ENCODE measurements around the gene MUC5B. TPM values are rescaled to one million over a fixed set of nuclear protein-coding genes. Genes with fewer than 3 reads are reported as not detected.

Gene MUC5B
- total RNA-seq, 1 experiment from 2014 or later = 1.6 TPM

DNA sequence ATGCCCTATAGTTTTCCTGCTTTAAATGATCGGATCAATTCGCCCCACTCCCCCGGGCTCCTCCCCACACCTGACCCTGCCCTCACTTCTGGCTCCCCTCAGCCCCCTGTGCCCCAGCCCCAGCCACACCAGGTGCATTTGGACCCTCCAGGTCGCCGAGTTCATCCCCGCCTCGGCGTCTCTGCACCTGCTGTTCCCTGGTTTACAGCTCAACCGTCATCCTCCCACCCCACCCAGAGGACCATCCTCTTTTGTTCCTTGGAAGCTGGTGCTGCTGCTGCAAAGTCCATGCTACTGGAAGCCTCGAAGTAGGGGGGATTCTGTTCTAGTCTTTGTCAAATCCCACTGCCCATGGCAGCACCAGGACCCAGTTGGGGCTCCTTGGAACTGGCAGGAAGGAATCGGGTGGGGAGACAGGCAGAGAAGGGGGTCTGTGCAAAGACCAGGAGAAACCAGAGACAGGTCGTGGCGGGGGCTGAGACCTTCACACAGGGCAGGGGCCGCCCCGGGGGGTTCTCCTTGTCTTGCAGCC, 4.5 kb upstream of the MUC5B start:
- H3K4me3 Mint-ChIP-seq = no peak overlapping the region
- peaks cover 27% of the 10 kb centered on the region for H3K9me3 Mint-ChIP-seq
- TF ChIP-seq ATF1 (CRISPR knock-in tag; IDR thresholded peaks at IDR 0.05) (no peak), ZNF423 (CRISPR knock-in tag; IDR thresholded peaks at IDR 0.05) (no peak)
- CTCF ChIA-PET = no interaction called here
- H3K27me3 Mint-ChIP-seq (ENCODE audit: low read depth) = peaks cover 29% of the 10 kb centered on the region
- DNase-seq (ENCODE audit: low spot score) (no peak), ATAC-seq (no peak)
- H3K4me1 Mint-ChIP-seq = no peaks in the 10 kb centered on the region
- POLR2A ChIA-PET = no interaction called here
- no peaks in the 10 kb centered on the region for H3K36me3 Mint-ChIP-seq
- H3K27ac Mint-ChIP-seq = no peak overlapping the region

DNA sequence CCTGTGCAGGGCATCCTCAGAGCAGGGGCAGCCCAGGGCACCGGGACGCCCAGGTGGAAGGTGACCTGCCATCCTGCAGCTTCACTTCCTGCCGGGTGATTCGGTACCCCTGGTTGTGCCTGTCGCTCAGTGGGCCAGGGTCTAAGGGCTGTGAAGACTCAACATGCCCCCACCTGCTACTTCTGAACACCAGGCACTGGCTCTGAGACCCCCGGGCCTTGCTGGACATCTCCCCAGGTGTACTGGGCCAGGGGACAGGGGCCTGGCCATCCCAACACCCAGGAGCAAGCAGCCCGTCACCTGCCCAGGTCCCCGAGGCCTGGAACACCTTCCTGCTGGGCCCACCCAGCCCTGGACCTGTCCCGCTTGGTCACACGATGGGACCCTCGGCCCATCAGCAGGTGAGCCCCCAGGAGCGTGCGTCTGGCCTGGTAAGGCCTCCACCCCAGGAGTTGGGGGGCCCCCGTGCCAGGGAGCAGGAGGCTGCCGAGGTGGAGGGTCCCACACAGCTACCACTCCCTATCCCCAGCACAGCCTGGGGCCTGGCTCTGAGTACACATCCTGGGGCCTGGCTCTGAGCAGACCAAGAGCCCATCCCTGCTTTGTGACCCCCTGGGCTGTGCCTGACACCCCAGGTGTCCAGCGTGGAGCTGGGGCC, 3.9 kb upstream of the MUC5B start:
- Mint-ChIP-seq H3K4me3 (no peak overlapping the region), H3K9me3 (peaks cover 21% of the 10 kb centered on the region), H3K36me3 (no peaks in the 10 kb centered on the region), H3K4me1 (no peaks in the 10 kb centered on the region), H3K27me3 (ENCODE audit: low read depth) (peaks cover 29% of the 10 kb centered on the region), H3K27ac (no peak overlapping the region)
- DNase-seq (ENCODE audit: low spot score) (no peak), ATAC-seq (no peak)
- CTCF ChIA-PET = no interaction called here
- TF ChIP-seq FOXP1 (CRISPR knock-in tag; IDR thresholded peaks at IDR 0.05; ENCODE audit: borderline replicate concordance) = no peak
- TF ChIP-seq, protein P1, sequence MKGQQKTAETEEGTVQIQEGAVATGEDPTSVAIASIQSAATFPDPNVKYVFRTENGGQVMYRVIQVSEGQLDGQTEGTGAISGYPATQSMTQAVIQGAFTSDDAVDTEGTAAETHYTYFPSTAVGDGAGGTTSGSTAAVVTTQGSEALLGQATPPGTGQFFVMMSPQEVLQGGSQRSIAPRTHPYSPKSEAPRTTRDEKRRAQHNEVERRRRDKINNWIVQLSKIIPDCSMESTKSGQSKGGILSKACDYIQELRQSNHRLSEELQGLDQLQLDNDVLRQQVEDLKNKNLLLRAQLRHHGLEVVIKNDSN (CRISPR knock-in tag; IDR thresholded peaks at IDR 0.05) = no peak
- TF ChIP-seq FOXJ3 (CRISPR knock-in tag; IDR thresholded peaks at IDR 0.05; ENCODE audit: borderline replicate concordance) = no peak
- POLR2A ChIA-PET = no interaction called here

DNA sequence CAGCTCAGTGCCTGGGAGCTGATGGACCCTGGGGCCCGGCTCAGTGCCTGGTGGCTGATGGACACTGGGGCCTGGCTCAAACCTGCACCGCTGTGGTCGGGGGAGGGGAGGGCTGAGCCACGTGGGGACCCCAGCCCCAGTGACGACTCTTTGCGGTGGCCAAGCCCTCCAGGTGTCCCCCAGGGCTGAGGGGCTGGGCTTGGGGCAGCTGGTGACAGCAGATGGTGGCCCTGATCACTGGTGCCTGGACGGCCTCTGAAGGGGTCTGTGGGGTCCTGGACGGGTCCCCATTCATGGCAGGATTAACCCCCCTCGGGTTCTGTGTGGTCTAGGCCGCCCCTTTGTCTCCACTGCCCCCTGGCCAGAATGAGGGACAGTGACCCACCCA, 3.4 kb upstream of the MUC5B start:
- no peak overlapping the region for H3K27ac Mint-ChIP-seq
- peaks cover 3% of the 10 kb centered on the region for H3K4me1 Mint-ChIP-seq
- DNase-seq (ENCODE audit: low spot score) = no peak
- H3K9me3 Mint-ChIP-seq = peaks cover 17% of the 10 kb centered on the region
- ChIA-PET CTCF (no interaction called here), POLR2A (no interaction called here)
- H3K36me3 Mint-ChIP-seq = no peaks in the 10 kb centered on the region
- TF ChIP-seq JAZF1 (CRISPR knock-in tag; IDR thresholded peaks at IDR 0.05) (no peak), SMAD4 (CRISPR knock-in tag; IDR thresholded peaks at IDR 0.05) (no peak), TEAD1 (CRISPR knock-in tag; IDR thresholded peaks at IDR 0.05) (no peak), ZNF671 (CRISPR knock-in tag; IDR thresholded peaks at IDR 0.05) (no peak), SP1 (CRISPR knock-in tag; conservative IDR thresholded peaks at IDR 0.05) (no peak), SMAD3 (CRISPR knock-in tag; IDR thresholded peaks at IDR 0.05; ENCODE audit: borderline replicate concordance) (no peak), TP53 (CRISPR knock-in tag; IDR thresholded peaks at IDR 0.05) (no peak), NFATC4 (CRISPR knock-in tag; IDR thresholded peaks at IDR 0.05) (no peak), ZNF396 (CRISPR knock-in tag; IDR thresholded peaks at IDR 0.05; ENCODE audit: borderline replicate concordance) (no peak), RORB (CRISPR knock-in tag; IDR thresholded peaks at IDR 0.05) (no peak)
- TF ChIP-seq, protein P2, sequence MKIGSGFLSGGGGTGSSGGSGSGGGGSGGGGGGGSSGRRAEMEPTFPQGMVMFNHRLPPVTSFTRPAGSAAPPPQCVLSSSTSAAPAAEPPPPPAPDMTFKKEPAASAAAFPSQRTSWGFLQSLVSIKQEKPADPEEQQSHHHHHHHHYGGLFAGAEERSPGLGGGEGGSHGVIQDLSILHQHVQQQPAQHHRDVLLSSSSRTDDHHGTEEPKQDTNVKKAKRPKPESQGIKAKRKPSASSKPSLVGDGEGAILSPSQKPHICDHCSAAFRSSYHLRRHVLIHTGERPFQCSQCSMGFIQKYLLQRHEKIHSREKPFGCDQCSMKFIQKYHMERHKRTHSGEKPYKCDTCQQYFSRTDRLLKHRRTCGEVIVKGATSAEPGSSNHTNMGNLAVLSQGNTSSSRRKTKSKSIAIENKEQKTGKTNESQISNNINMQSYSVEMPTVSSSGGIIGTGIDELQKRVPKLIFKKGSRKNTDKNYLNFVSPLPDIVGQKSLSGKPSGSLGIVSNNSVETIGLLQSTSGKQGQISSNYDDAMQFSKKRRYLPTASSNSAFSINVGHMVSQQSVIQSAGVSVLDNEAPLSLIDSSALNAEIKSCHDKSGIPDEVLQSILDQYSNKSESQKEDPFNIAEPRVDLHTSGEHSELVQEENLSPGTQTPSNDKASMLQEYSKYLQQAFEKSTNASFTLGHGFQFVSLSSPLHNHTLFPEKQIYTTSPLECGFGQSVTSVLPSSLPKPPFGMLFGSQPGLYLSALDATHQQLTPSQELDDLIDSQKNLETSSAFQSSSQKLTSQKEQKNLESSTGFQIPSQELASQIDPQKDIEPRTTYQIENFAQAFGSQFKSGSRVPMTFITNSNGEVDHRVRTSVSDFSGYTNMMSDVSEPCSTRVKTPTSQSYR (CRISPR knock-in tag; IDR thresholded peaks at IDR 0.05) = no peak
- TF ChIP-seq, protein P3, sequence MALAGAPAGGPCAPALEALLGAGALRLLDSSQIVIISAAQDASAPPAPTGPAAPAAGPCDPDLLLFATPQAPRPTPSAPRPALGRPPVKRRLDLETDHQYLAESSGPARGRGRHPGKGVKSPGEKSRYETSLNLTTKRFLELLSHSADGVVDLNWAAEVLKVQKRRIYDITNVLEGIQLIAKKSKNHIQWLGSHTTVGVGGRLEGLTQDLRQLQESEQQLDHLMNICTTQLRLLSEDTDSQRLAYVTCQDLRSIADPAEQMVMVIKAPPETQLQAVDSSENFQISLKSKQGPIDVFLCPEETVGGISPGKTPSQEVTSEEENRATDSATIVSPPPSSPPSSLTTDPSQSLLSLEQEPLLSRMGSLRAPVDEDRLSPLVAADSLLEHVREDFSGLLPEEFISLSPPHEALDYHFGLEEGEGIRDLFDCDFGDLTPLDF (CRISPR knock-in tag; IDR thresholded peaks at IDR 0.05) = no peak
- TF ChIP-seq, protein P4, sequence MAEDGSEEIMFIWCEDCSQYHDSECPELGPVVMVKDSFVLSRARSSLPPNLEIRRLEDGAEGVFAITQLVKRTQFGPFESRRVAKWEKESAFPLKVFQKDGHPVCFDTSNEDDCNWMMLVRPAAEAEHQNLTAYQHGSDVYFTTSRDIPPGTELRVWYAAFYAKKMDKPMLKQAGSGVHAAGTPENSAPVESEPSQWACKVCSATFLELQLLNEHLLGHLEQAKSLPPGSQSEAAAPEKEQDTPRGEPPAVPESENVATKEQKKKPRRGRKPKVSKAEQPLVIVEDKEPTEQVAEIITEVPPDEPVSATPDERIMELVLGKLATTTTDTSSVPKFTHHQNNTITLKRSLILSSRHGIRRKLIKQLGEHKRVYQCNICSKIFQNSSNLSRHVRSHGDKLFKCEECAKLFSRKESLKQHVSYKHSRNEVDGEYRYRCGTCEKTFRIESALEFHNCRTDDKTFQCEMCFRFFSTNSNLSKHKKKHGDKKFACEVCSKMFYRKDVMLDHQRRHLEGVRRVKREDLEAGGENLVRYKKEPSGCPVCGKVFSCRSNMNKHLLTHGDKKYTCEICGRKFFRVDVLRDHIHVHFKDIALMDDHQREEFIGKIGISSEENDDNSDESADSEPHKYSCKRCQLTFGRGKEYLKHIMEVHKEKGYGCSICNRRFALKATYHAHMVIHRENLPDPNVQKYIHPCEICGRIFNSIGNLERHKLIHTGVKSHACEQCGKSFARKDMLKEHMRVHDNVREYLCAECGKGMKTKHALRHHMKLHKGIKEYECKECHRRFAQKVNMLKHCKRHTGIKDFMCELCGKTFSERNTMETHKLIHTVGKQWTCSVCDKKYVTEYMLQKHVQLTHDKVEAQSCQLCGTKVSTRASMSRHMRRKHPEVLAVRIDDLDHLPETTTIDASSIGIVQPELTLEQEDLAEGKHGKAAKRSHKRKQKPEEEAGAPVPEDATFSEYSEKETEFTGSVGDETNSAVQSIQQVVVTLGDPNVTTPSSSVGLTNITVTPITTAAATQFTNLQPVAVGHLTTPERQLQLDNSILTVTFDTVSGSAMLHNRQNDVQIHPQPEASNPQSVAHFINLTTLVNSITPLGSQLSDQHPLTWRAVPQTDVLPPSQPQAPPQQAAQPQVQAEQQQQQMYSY (CRISPR knock-in tag; IDR thresholded peaks at IDR 0.05) = no peak
- TF ChIP-seq, protein P5, sequence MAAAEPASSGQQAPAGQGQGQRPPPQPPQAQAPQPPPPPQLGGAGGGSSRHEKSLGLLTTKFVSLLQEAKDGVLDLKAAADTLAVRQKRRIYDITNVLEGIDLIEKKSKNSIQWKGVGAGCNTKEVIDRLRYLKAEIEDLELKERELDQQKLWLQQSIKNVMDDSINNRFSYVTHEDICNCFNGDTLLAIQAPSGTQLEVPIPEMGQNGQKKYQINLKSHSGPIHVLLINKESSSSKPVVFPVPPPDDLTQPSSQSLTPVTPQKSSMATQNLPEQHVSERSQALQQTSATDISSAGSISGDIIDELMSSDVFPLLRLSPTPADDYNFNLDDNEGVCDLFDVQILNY (CRISPR knock-in tag; IDR thresholded peaks at IDR 0.05) = no peak
- TF ChIP-seq, protein P6, sequence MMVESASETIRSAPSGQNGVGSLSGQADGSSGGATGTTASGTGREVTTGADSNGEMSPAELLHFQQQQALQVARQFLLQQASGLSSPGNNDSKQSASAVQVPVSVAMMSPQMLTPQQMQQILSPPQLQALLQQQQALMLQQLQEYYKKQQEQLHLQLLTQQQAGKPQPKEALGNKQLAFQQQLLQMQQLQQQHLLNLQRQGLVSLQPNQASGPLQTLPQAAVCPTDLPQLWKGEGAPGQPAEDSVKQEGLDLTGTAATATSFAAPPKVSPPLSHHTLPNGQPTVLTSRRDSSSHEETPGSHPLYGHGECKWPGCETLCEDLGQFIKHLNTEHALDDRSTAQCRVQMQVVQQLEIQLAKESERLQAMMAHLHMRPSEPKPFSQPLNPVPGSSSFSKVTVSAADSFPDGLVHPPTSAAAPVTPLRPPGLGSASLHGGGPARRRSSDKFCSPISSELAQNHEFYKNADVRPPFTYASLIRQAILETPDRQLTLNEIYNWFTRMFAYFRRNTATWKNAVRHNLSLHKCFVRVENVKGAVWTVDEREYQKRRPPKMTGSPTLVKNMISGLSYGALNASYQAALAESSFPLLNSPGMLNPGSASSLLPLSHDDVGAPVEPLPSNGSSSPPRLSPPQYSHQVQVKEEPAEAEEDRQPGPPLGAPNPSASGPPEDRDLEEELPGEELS (CRISPR knock-in tag; IDR thresholded peaks at IDR 0.05) = no peak
- peaks cover 26% of the 10 kb centered on the region for H3K27me3 Mint-ChIP-seq (ENCODE audit: low read depth)
- no peak for ATAC-seq
- no peak overlapping the region for H3K4me3 Mint-ChIP-seq

All from WTC11 (cell line).